PC-9 (cell line): Measurements from ENCODE around the gene PPP1R2. TPM values are rescaled to one million over a fixed set of nuclear protein-coding genes. Genes with fewer than 3 reads are reported as not detected.
A peak's percentile ranks its signal among the peaks of the same experiment; 100 is the strongest.

Source experiments
- BruUV-seq: library from RNA; stranded (reverse); fragments of 400-500 nt; replicated peaks from 2 replicates; lab custom pipeline; 2021; lab: Mats Ljungman, UMichigan
- CTCF ChIA-PET: fragments of 300-600 bp; sonication (Branson Sonifier 250); formaldehyde crosslinking; loops from one replicate; lab custom pipeline; 2022; ENCODE audit warnings: antibody characterized with exemption; lab: Charles Lee
- POLR2A ChIA-PET: fragments of 300-600 bp; sonication (Branson Sonifier 250); formaldehyde crosslinking; loops from one replicate; lab custom pipeline; 2022; ENCODE audit warnings: antibody characterized with exemption; ENCODE audit not compliant: unreplicated experiment; lab: Charles Lee
- DNase-seq, 2 experiments: peaks; one replicate each; pipeline versions ENCODE4 v3.0.0 to v3.0.0-alpha.2; 2015 to 2022; ENCODE audit warnings: mixed read lengths in 1 of 2
- H2AFZ ChIP-seq: fragments of 200-600 bp; sonication (generic); 2 replicates; pipeline ENCODE4 v1.8.1; 2017; ENCODE audit warnings: antibody characterized with exemption
- H3F3A ChIP-seq: fragments of 200-600 bp; sonication (generic); 2 replicates; pipeline ENCODE4 v1.8.1; 2017; ENCODE audit warnings: antibody characterized with exemption, mild to moderate bottlenecking, low read depth; ENCODE audit not compliant: insufficient read depth
- H3K27ac ChIP-seq: fragments of 200-600 bp; sonication (generic); 2 replicates; pipeline ENCODE4 v1.6.1; 2016; ENCODE audit warnings: mixed run types
- H3K27me3 ChIP-seq: fragments of 200-600 bp; sonication (generic); 2 replicates; pipeline ENCODE4 v1.6.1; 2016; ENCODE audit warnings: low read depth, mixed run types; ENCODE audit not compliant: insufficient read depth
- H3K36me3 ChIP-seq: fragments of 200-600 bp; sonication (generic); 2 replicates; pipeline ENCODE4 v1.6.1; 2016; ENCODE audit warnings: low read depth, mixed run types
- H3K4me1 ChIP-seq: fragments of 200-600 bp; sonication (generic); replicated peaks from 2 replicates; pipeline ENCODE4 v1.6.1; 2016; ENCODE audit warnings: mixed run types; ENCODE audit not compliant: insufficient read depth
- H3K4me2 ChIP-seq: fragments of 200-600 bp; sonication (generic); 2 replicates; pipeline ENCODE4 v1.6.1; 2017; ENCODE audit warnings: mixed run types
- H3K4me3 ChIP-seq: fragments of 200-600 bp; sonication (generic); 2 replicates; pipeline ENCODE4 v1.6.1; 2016; ENCODE audit warnings: mixed run types
- H3K79me2 ChIP-seq: fragments of 200-600 bp; sonication (generic); 2 replicates; pipeline ENCODE4 v1.6.1; 2017; ENCODE audit warnings: low read depth, mixed run types
- H3K9me2 ChIP-seq: fragments of 200-600 bp; sonication (generic); 2 replicates; pipeline ENCODE4 v1.8.1; 2017; ENCODE audit warnings: mild to moderate bottlenecking; ENCODE audit not compliant: insufficient read depth
- H3K9me3 ChIP-seq: fragments of 200-600 bp; sonication (generic); 2 replicates; pipeline ENCODE4 v1.8.1; 2016; ENCODE audit warnings: low read depth; ENCODE audit not compliant: insufficient read depth
- H4K20me1 ChIP-seq: fragments of 200-600 bp; sonication (generic); 2 replicates; pipeline ENCODE4 v1.8.1; 2017; ENCODE audit not compliant: insufficient read depth
- CTCF ChIP-seq: fragments of 200-600 bp; sonication (generic); conservative IDR thresholded peaks from 2 replicates; pipeline ENCODE4 v1.6.1; 2017; ENCODE audit warnings: mixed run types, antibody characterized with exemption, mild to moderate bottlenecking, moderate library complexity
- EZH2 ChIP-seq: fragments of 200-600 bp; sonication (generic); IDR thresholded peaks from 2 replicates; pipeline ENCODE4 v1.8.0; 2017; ENCODE audit warnings: antibody characterized with exemption, low read depth
- intact Hi-C: fragments of 100-400 bp; cut with micrococcal nuclease; formaldehyde crosslinking; loops from one replicate; pipeline ENCODE4 v1.10.0; 2022; ENCODE audit not compliant: unreplicated experiment
- total RNA-seq: library from RNA; stranded (reverse); gene quantifications from 2 replicates; pipeline ENCODE4 v1.2.3, GENCODE V29; 2021

PPP1R2 gene
- total RNA-seq, 1 experiment from 2014 or later: 49.1 TPM

GRCh38 chr3:195544230-195544536 is 1.1 kb upstream of the PPP1R2 start:
- Histone ChIP-seq H3K4me3 (no peak overlapping the region), H4K20me1 (peaks cover 20% of the 10 kb centered on the region), H3K36me3 (no peaks in the 10 kb centered on the region), H3K79me2 (peaks cover 38% of the 10 kb centered on the region), H3F3A (peaks cover 23% of the 10 kb centered on the region; the same call in 1 of the 2 replicates), H2AFZ (no peak overlapping the region), H3K9me3 (no peaks in the 10 kb centered on the region), H3K4me1 (peaks cover 45% of the 10 kb centered on the region), H3K27ac (no peak overlapping the region), H3K4me2 (no peak overlapping the region), H3K27me3 (no peaks in the 10 kb centered on the region), H3K9me2 (no peaks in the 10 kb centered on the region)
- POLR2A ChIA-PET: no interaction called here
- no TSS peak for BruUV-seq
- TF ChIP-seq EZH2: no peak
- no peak for TF ChIP-seq CTCF
- DNase-seq: peak in 1 of 2 experiments; percentile 11
- intact Hi-C loops: no loop called here
- CTCF ChIA-PET: no interaction called here

- Histone ChIP-seq H2AFZ (peak overlapping the region; percentile 89), H3K27ac (no peak overlapping the region), H4K20me1 (peaks cover 25% of the 10 kb centered on the region), H3K9me3 (no peaks in the 10 kb centered on the region), H3K4me3 (peak overlapping the region; percentile 78), H3K27me3 (no peaks in the 10 kb centered on the region), H3K36me3 (no peaks in the 10 kb centered on the region), H3K4me1 (peaks cover 42% of the 10 kb centered on the region), H3K9me2 (no peaks in the 10 kb centered on the region), H3K79me2 (peaks cover 43% of the 10 kb centered on the region), H3F3A (peaks cover 19% of the 10 kb centered on the region; the same call in 1 of the 2 replicates), H3K4me2 (peak overlapping the region; percentile 82)
- intact Hi-C loops: no loop called here
- TF ChIP-seq CTCF (no peak), EZH2 (no peak)
- POLR2A ChIA-PET: interaction anchor here (0.6 to 0.7 kb wide), 8 partner anchors 16 to 515 kb away, joined by 3 to 6 read pairs (median 3); no protein-coding TSS in a partner anchor
- BruUV-seq: TSS peak; percentile 60
- CTCF ChIA-PET: interaction anchor here (0.6 to 2.1 kb wide), 5 partner anchors 9 to 351 kb away, joined by 3 to 11 read pairs (median 4); partner anchors contain the start of gene XXYLT1
- DNase-seq: no peak
Observed at GRCh38 chr3:195543500-195544229, 540 bp upstream of the PPP1R2 start.

- H3K9me3 ChIP-seq: no peaks in the 10 kb centered on the region
- no TSS peak for BruUV-seq
- H3K27me3 ChIP-seq: no peaks in the 10 kb centered on the region
- no peaks in the 10 kb centered on the region for H3K9me2 ChIP-seq
- H3K4me1 ChIP-seq: peaks cover 33% of the 10 kb centered on the region
- H2AFZ ChIP-seq: peak overlapping the region; percentile 89
- peak overlapping the region; percentile 78 for H3K4me3 ChIP-seq
- no peak for DNase-seq
- TF ChIP-seq CTCF (no peak), EZH2 (no peak)
- peaks cover 56% of the 10 kb centered on the region for H3K79me2 ChIP-seq
- intact Hi-C loops: no loop called here
- H3K36me3 ChIP-seq: no peaks in the 10 kb centered on the region
- H3K27ac ChIP-seq: no peak overlapping the region
- peaks cover 34% of the 10 kb centered on the region for H4K20me1 ChIP-seq
- peak overlapping the region; percentile 82 for H3K4me2 ChIP-seq
- CTCF ChIA-PET: interaction anchor here (0.6 to 2.1 kb wide), 10 partner anchors 17 to 948 kb away, joined by 3 to 11 read pairs (median 5); partner anchors contain the start of genes LSG1 and XXYLT1
- POLR2A ChIA-PET: interaction anchor here (0.7 kb wide), 3 partner anchors 147 to 372 kb away, joined by 4 to 17 read pairs (median 4); no protein-coding TSS in a partner anchor
- peaks cover 15% of the 10 kb centered on the region; the same call in 1 of the 2 replicates for H3F3A ChIP-seq
Observed at GRCh38 chr3:195542316-195542697, 818 bp downstream of the PPP1R2 start.
